ENCODE measurements around the gene LSS. TPM values are rescaled to one million over a fixed set of nuclear protein-coding genes. Genes with fewer than 3 reads are reported as not detected.
"Not testable (repeated sequence)": the region's sequence is repeated elsewhere in the genome, so short reads cannot be mapped to it uniquely, and the experiment has no call there.

Gene LSS
- total RNA-seq, 4 donors from 2014 or later, result 60.8 to 165 (median 81.7) TPM

GRCh38 chr21:46151261-46151988, 77.1 kb downstream of the LSS start:
- 85 to 88% methylated on average over 37 to 40 of the region's 47 CpGs for WGBS, 2 donors
- peak in 1 of 2 donors; percentile 87 for DNase-seq (ENCODE audit: low spot score in 2 of 2)
- no peak overlapping the region for H3K4me3 ChIP-seq (ENCODE audit: low read depth, poor library complexity, severe bottlenecking)
- intact Hi-C loops (cut with DNase I; ENCODE audit: low total_unique reads), result no loop called here
- no peak for TF ChIP-seq POLR2A (IDR thresholded peaks at IDR 0.05)
- TF ChIP-seq CTCF (IDR thresholded peaks at IDR 0.05), result no peak

GRCh38 chr21:46150491-46151121, 78.0 kb downstream of the LSS start:
- no peak overlapping the region for H3K4me3 ChIP-seq (ENCODE audit: low read depth, poor library complexity, severe bottlenecking)

GRCh38 chr21:46150073-46150472, 78.5 kb downstream of the LSS start:
- 62 to 63% methylated on average over 18 to 19 of the region's 19 CpGs for WGBS, 2 donors
- no peak overlapping the region for H3K4me3 ChIP-seq (ENCODE audit: low read depth, poor library complexity, severe bottlenecking)
- intact Hi-C loops (cut with DNase I; ENCODE audit: low total_unique reads), result no loop called here
- TF ChIP-seq CTCF (IDR thresholded peaks at IDR 0.05), result no peak
- TF ChIP-seq POLR2A (IDR thresholded peaks at IDR 0.05), result no peak
- no peak for DNase-seq (ENCODE audit: low spot score in 2 of 2)

More at GRCh38 chr21:46150491-46151121, 78.0 kb downstream of the LSS start:
- 76 to 83% methylated on average over 18 to 23 of the region's 24 CpGs for WGBS, 2 donors
- DNase-seq (ENCODE audit: low spot score in 2 of 2), result peak in 1 of 2 donors; percentile 76
- intact Hi-C loops (cut with DNase I; ENCODE audit: low total_unique reads), result no loop called here
- TF ChIP-seq CTCF (IDR thresholded peaks at IDR 0.05), result no peak
- no peak for TF ChIP-seq POLR2A (IDR thresholded peaks at IDR 0.05)

- H3K4me3 ChIP-seq (ENCODE audit: low read depth, poor library complexity, severe bottlenecking), result no peak overlapping the region
- DNase-seq (ENCODE audit: low spot score in 2 of 2), result no peak
- intact Hi-C loops (cut with DNase I; ENCODE audit: low total_unique reads), result no loop called here
- 82% methylated on average over 22 of the region's 22 CpGs for WGBS, 2 donors
- no peak for TF ChIP-seq CTCF (IDR thresholded peaks at IDR 0.05)
These were observed 79.2 kb downstream of the LSS start for GRCh38 chr21:46149205-46149901.

GRCh38 chr21:46148106-46148505, 80.5 kb downstream of the LSS start:
- DNase-seq (ENCODE audit: low spot score in 2 of 2), result no peak
- intact Hi-C loops (cut with DNase I; ENCODE audit: low total_unique reads), result no loop called here
- WGBS, 2 donors, result 73 to 74% methylated on average over 11 of the region's 11 CpGs
- TF ChIP-seq POLR2A (IDR thresholded peaks at IDR 0.05) (no peak), CTCF (IDR thresholded peaks at IDR 0.05) (no peak)
- no peak overlapping the region for H3K4me3 ChIP-seq (ENCODE audit: low read depth, poor library complexity, severe bottlenecking)

GRCh38 chr21:46147429-46147828, 81.1 kb downstream of the LSS start:
- intact Hi-C loops (cut with DNase I; ENCODE audit: low total_unique reads); H3K4me3 ChIP-seq (ENCODE audit: low read depth, poor library complexity, severe bottlenecking); DNase-seq (ENCODE audit: low spot score in 2 of 2): not testable (repeated sequence)
- WGBS, 2 donors, result 80 to 83% methylated on average over 12 of the region's 12 CpGs

All from lower leg skin (tissue), 4 donors.